ENCODE results near the gene LIMD2.

Gene LIMD2

DNA sequence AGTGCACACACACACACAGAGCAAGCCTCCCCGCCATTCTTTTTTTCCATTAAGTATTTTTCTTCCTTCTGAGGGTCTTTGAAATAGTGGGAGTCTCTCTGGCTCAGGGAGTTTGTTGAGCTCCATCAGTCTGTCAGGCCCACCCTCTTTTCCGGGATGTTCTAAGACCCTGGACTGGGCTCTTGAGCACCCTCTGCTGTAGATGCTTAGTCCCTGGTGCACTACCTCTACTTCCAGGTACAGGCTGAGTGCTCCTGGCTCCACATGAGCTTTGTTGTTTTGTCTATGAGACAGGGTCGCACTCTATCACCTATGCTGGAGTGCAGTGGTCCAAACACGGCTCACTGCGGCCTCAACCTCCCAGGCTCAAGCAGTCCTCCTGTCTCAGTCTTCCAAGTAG lies 20.7 kb downstream of the LIMD2 start:
- DNase-seq: no peak

DNA sequence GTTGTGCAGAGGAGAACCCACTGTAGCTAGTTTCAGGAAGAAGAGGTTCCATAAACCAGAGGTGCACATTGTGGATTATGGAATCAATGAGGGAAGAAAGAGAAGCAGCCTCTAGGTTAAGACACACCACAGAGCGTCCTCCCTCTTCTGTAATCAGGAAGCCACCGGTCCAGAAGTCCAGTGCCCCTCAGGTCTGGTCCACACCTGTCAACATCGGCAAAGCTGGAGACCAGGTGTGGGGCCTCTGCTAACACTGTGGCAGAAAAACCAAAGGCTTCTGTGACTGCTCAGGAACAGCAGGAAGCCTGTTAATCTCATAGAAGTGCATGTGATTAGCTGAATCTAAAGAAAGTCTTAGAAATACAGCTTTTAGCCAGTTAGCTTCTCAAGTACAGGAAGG lies 23.3 kb downstream of the LIMD2 start:
- no peak for DNase-seq

DNA sequence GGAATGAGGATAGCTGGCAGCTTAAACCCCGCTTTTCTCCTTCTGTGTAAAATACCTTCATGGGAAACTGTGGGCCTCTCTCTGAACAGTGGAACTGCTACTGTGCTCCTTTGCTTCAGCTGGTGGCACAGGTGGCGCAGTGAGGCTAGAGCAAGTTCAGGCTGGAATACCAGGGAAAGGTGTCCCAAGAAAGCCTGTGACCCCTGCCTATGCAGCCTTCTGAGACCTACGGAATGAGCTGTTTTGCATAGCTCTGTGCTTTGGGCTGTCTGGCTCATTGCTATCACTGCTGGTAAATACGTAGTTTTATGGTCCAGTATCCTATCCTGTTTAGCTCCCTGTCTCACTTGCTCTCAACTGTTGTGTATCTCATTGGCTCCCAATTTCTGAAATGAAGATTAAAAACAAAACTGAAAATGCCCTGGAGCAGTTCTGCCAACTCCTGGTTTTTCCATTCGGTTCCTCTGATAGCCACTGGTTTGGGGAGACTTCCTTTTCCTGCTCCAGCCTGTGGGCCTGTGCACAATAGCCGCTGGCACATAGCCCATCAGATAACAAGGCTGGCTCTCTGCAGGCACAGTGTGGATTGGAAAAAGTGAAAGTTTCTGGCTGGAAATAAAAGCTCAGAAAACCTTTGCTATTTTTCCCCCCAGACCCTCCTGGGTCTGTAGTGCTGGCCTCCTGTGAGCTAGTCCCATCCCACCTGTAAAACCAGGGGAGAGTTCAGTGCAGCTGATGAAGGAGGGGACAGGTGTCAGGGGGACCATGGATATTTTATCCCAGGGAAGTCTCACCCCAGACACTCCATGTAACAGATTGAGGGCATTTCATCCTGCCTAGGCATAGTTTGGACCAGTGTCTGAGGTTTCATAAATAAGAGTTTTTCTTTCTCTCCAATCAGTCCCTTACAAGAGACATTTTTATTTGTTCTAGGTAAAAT lies 24.0 kb downstream of the LIMD2 start:
- no peak for DNase-seq

GRCh38 chr17:63675231-63675606 lies 24.7 kb downstream of the LIMD2 start:
- DNase-seq: no peak

DNA sequence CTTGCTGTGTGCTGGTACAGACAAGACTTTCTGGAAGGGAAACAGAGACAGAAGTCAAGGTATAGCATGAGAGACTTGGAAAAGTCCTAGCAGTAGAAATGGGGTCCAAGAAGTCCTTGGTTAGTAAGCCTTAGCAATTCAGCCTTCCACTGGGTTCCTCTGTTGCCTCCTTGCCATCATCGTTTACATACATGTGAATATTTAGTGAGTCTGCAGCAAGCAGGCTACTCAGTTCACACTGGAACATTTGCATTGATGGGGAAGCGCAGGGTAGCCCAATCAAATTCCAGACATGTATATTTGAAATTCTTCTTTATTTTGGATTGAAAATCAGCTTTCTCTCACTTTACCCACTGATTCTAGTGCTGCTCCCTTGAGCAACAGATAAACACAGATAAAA lies 27.1 kb downstream of the LIMD2 start:
- no peak for DNase-seq

GRCh38 chr17:63665527-63666214 lies 34.3 kb downstream of the LIMD2 start:
- DNase-seq: no peak

GRCh38 chr17:63659850-63660249 lies 40.1 kb downstream of the LIMD2 start:
- DNase-seq: no peak

DNA sequence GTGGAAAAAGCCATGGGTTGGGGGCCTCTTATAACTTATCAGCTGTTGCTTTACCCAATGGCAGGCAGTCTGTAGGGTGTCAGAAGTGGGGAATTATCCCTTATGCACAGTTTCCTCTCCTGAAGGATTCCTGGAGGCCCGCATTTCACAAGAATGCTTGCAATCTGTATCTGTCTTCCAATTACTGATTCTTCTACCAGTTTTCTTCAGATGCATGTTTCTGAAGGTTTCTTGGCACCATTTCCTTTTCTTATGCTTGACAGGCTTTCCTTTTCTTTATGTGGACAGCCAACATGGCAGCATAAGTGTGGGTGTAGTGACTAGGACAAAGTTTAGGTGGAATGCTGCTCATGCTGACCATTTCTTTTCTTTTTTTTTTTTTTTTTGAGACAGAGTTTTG lies 41.6 kb downstream of the LIMD2 start:
- DNase-seq: no peak

DNA sequence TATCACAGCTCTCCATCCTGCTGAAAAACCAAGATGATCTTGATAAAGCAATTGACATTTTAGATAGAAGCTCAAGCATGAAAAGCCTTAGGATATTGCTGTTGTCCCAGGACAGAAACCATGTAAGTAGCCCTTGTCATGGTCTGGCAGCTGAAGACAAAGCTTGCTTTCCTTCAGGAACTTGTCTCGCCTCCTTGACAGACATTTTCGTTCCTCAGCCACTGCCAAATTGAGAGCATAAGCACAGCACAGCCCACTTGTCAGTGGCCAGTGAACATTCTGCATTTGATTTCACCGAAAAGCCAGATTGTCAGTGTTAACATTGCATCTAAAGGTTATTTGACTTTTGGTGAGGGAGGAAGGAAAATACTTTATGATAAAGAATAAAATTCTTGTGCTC lies 42.1 kb downstream of the LIMD2 start:
- no peak for DNase-seq

- no peak for DNase-seq
Observed at GRCh38 chr17:63653050-63653449, 46.9 kb downstream of the LIMD2 start.

- no peak for DNase-seq
Observed at GRCh38 chr17:63652106-63652505, 47.8 kb downstream of the LIMD2 start.

GRCh38 chr17:63649813-63650212 lies 50.1 kb downstream of the LIMD2 start:
- no peak for DNase-seq

DNA sequence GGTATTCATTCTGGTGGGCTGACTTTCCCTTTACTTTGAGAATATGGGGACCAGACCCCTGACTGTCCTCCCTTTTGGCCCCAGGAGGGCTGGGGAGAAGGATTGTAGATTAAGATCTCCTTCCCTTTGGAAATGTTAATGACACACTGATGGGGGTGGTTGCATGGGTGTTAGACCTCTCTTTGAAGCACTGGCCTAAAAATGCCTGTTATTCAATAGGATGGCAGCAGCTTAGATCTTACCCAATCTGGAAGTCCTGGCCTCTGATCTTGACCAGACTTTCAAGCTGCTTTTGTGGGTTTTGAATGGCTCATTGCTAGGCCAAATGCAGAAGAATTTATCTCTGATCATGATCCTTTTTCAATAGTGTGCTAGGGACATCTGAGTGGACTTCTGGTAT lies 52.0 kb downstream of the LIMD2 start:
- no peak for DNase-seq

GRCh38 chr17:63647065-63647725 lies 52.7 kb downstream of the LIMD2 start:
- DNase-seq: no peak

GRCh38 chr17:63646488-63646806 lies 53.5 kb downstream of the LIMD2 start:
- no peak for DNase-seq

All from stimulated activated CD4-positive, alpha-beta T cell treated with anti-CD3 and anti-CD28 coated beads, Interleukin-4, amount 100 ng/mL, for 4 hours (primary cell).